HG02938 (cell line): ENCODE measurements around the gene KRTAP10-9.
"Not testable (repeated sequence)": the region's sequence is repeated elsewhere in the genome, so short reads cannot be mapped to it uniquely, and the experiment has no call there.

Experiments
- ATAC-seq: cut with Tn5 transposase; IDR thresholded peaks from one replicate; pipeline ENCODE4 v1.9.1; 2021; ENCODE audit warnings: mild to moderate bottlenecking, moderate library complexity; ENCODE audit not compliant: unreplicated experiment

Gene KRTAP10-9

DNA sequence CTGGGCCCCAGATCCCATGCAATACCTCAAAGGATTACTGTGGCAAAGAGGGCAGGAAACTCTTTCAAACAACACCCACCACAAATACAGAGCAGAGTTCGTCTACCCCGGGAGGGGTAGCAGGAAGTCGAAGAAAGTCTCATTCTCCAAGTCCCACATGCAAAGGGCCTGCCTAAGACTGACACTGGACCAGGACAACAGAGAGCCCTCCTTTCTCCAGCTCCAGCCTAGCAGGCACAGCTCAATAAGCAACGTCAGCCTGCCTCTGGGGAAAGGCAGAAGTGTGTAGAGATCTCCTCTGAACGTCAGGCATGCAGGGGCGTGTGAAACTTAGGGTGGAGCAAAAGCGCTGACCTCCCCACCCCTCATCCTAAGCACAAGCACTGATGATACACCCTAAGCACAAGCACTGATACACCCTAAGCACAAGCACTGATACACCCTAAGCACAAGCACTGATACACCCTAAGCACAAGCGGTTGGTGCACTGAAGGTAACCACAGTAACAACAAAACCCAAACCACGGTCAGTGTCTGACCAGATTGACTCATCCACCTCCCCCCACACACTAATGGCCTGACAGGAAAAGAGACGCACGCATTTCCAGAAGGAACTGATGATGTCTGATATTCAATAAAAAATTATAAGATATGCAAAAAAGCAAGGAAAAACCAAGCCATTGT lies 32.2 kb downstream of the KRTAP10-9 start:
- no peak for ATAC-seq

GRCh38 chr21:44661567-44661966 lies 34.7 kb downstream of the KRTAP10-9 start:
- ATAC-seq = not testable (repeated sequence)

GRCh38 chr21:44664691-44665090 lies 37.8 kb downstream of the KRTAP10-9 start:
- no peak for ATAC-seq

GRCh38 chr21:44666401-44667320 lies 39.8 kb downstream of the KRTAP10-9 start, which contains the start of gene KRTAP12-2:
Gene KRTAP12-2, minus strand, starts transcription at chr21:44666927. Its CDS starts 41 bp downstream, at chr21:44666886.
- ATAC-seq = no peak

DNA sequence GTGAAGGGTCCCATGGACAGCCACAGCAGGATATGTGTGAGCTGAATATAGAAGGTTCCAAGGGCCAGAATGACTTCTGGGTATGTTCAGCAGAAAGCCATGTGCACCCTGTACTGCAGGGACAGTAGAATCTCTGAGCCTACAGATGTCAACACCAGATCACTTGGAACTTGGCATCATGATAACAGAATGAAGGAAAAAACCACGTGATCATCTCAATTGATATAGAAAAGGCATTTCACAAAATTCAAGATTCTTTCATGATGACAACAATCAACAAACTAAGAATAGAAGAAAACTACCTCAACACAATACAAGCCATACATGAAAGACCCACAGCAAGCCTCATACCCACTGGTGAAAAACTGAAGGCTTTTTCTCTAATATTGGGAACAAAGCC lies 40.7 kb downstream of the KRTAP10-9 start:
- no peak for ATAC-seq

DNA sequence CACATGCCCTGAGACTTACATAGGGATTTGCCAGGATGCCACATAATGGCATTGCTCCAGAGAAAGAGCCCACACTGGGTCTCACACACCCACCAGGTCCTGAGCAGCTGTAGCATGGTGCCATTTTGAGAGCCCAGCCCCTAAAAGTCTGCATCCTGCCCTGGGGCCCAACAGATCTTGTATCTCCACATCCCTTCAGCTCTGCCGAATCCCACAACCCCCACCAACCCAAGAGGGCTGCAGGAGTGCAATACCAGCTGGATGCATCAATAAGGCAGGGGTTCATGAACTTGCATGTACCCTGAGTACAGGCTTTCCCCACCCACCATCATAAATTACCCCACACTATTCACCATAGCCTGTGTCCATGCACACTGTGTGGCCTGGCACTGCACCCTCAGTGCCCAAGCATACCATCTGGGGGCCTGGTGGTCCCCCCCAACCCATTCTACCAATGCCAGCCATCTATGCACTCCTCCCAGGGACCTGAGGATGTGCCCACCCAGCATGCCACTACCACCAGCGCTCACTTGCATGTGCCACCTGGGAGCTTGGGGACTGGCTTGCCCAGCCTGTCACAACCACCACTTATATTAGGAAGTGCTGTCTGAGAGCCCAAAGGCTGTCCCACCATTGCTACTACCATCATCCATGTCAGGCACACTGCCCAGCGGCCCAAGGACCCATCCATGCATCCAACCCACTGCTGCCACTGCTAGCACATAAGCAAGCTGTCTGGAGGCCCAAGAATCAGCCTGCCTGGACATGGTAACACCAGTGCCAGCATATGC lies 43.9 kb downstream of the KRTAP10-9 start:
- ATAC-seq = no peak

GRCh38 chr21:44671911-44672310 lies 45.0 kb downstream of the KRTAP10-9 start:
- ATAC-seq = no peak

DNA sequence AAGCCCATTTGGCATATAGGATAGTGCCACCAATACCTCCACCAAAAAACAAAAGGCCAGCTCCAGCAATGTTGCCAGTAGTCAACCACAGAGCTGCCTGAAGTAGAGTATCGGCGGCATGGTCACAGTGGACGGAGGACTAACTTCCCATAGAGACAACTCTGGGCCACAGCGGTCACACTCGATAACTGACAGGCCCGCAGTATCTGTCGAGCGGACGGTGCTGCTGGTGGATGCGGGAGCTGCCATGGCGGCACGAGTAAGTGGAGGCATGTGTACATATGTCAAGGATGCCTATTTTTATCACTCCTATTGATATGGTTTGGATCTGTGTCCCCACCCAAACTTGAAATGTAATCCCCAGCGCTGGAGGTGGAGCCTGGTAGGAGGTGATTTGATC lies 51.0 kb downstream of the KRTAP10-9 start:
- ATAC-seq = no peak
